HepG2 (cell line): ENCODE data around the gene LTB4R2. TPM values are rescaled to one million over a fixed set of nuclear protein-coding genes. Genes with fewer than 3 reads are reported as not detected.
A peak's percentile ranks its signal among the peaks of the same experiment; 100 is the strongest.

ENCODE experiments used
- BCL6 ChIP-seq: IDR thresholded peaks from 2 replicates; pipeline ENCODE4 v1.6.1; 2016; ENCODE audit warnings: missing genetic modification reagents, missing compliant biosample characterization
- GATAD1 ChIP-seq: IDR thresholded peaks from 2 replicates; pipeline ENCODE4 v1.6.1; 2016; ENCODE audit warnings: missing genetic modification reagents, missing compliant biosample characterization
- HNF4G ChIP-seq, 2 experiments: sonication (generic) in 1 of 2; formaldehyde crosslinking in 1 of 2; IDR thresholded peaks; 2 replicates each; pipeline versions ENCODE4 v1.4.0 to v1.6.1; 2011 to 2020; ENCODE audit warnings: borderline replicate concordance in 2 of 2, low read depth in 2 of 2, mild to moderate bottlenecking in 2 of 2, low read length in 1 of 2, missing genetic modification reagents in 1 of 2, moderate library complexity in 1 of 2
- KDM2A ChIP-seq: sonication (generic); formaldehyde crosslinking; IDR thresholded peaks from 2 replicates; pipeline ENCODE4 v1.4.0; 2020; ENCODE audit warnings: low read depth, missing genetic modification reagents, borderline replicate concordance
- LBX2 ChIP-seq: sonication (generic); formaldehyde crosslinking; IDR thresholded peaks from 2 replicates; pipeline ENCODE4 v1.5.0; 2020; ENCODE audit warnings: missing genetic modification reagents, mild to moderate bottlenecking, borderline replicate concordance
- NFE2L2 ChIP-seq: fragments of 150-350 bp; IDR thresholded peaks from 2 replicates; pipeline ENCODE4 v1.6.1; 2014; ENCODE audit warnings: low read length
- NFKBIZ ChIP-seq: IDR thresholded peaks from 2 replicates; pipeline ENCODE4 v1.6.1; 2018; ENCODE audit warnings: missing genetic modification reagents, missing compliant biosample characterization
- NONO ChIP-seq, 2 experiments: fragments of 450-650 bp in 1 of 2; sonication (generic) in 1 of 2; formaldehyde crosslinking in 1 of 2; IDR thresholded peaks in 1 of 2; conservative IDR thresholded peaks in 1 of 2; 2 replicates each; pipeline versions ENCODE4 v1.6.1 to v1.8.0; 2017 to 2022; ENCODE audit warnings: mild to moderate bottlenecking in 1 of 2, missing genetic modification reagents in 1 of 2, moderate library complexity in 1 of 2
- POLR2G ChIP-seq: fragments of 200-400 bp; formaldehyde crosslinking; IDR thresholded peaks from 2 replicates; pipeline ENCODE4 v1.6.1; 2018; ENCODE audit warnings: mild to moderate bottlenecking, low read depth, low read length, moderate library complexity
- SALL1 ChIP-seq: sonication (generic); formaldehyde crosslinking; IDR thresholded peaks from 2 replicates; pipeline ENCODE4 v1.8.0; 2022; ENCODE audit warnings: mild to moderate bottlenecking, missing genetic modification reagents
- TFAP4 ChIP-seq: sonication (generic); IDR thresholded peaks from 2 replicates; pipeline ENCODE4 v1.6.1; 2016; ENCODE audit warnings: low read depth, borderline replicate concordance
- TSC22D2 ChIP-seq: sonication (generic); formaldehyde crosslinking; IDR thresholded peaks from 2 replicates; pipeline ENCODE4 v1.5.1; 2020; ENCODE audit warnings: missing genetic modification reagents, mild to moderate bottlenecking, borderline replicate concordance
- ZBTB1 ChIP-seq: sonication (generic); formaldehyde crosslinking; IDR thresholded peaks from 2 replicates; pipeline ENCODE4 v1.4.0; 2020; ENCODE audit warnings: missing genetic modification reagents, borderline replicate concordance
- ZBTB10 ChIP-seq: sonication (generic); formaldehyde crosslinking; IDR thresholded peaks from 2 replicates; pipeline ENCODE4 v1.4.0; 2020; ENCODE audit warnings: missing genetic modification reagents, borderline replicate concordance
- ZBTB34 ChIP-seq: sonication (generic); formaldehyde crosslinking; IDR thresholded peaks from 2 replicates; pipeline ENCODE4 v1.8.0; 2022; ENCODE audit warnings: mild to moderate bottlenecking, missing genetic modification reagents
- ZNF24 ChIP-seq: fragments of 450-650 bp; IDR thresholded peaks from 2 replicates; pipeline ENCODE4 v1.6.1; 2017; ENCODE audit warnings: antibody characterized with exemption, mild to moderate bottlenecking
- ZNF251 ChIP-seq: sonication (generic); formaldehyde crosslinking; IDR thresholded peaks from 2 replicates; pipeline ENCODE4 v1.9.0; 2021; ENCODE audit warnings: mild to moderate bottlenecking, missing genetic modification reagents
- ZNF256 ChIP-seq: sonication (generic); formaldehyde crosslinking; conservative IDR thresholded peaks from 2 replicates; pipeline ENCODE4 v1.4.0; 2020; ENCODE audit warnings: missing genetic modification reagents
- ZNF550 ChIP-seq: sonication (generic); formaldehyde crosslinking; IDR thresholded peaks from 2 replicates; pipeline ENCODE4 v1.4.0; 2020; ENCODE audit warnings: mild to moderate bottlenecking, missing genetic modification reagents, borderline replicate concordance
- ZNF572 ChIP-seq: sonication (generic); formaldehyde crosslinking; IDR thresholded peaks from 2 replicates; pipeline ENCODE4 v1.5.1; 2020; ENCODE audit warnings: mild to moderate bottlenecking, missing genetic modification reagents
- ZNF576 ChIP-seq: sonication (generic); formaldehyde crosslinking; IDR thresholded peaks from 2 replicates; pipeline ENCODE4 v1.4.0; 2020; ENCODE audit warnings: mild to moderate bottlenecking, missing genetic modification reagents
- ZNF629 ChIP-seq: sonication (generic); formaldehyde crosslinking; conservative IDR thresholded peaks from 2 replicates; pipeline ENCODE4 v1.5.0; 2020; ENCODE audit warnings: missing genetic modification reagents
- polyA plus RNA-seq, 8 experiments: library from polyadenylated mRNA; depleted of rRNA in 3 of 8; stranded (reverse) in 7 of 8; unstranded in 1 of 8; fragments of >200 nt; fragmentation: Illumina TruSeq in 4 of 8; extraction: Trizol in 4 of 8; gene quantifications; 2 replicates each; pipeline versions ENCODE4 v1.2.1 to v1.2.3, GENCODE V29; 2011 to 2016; ENCODE audit warnings: low read depth in 4 of 8, missing spikeins in 1 of 8, mixed read lengths in 1 of 8; ENCODE audit not compliant: insufficient read depth in 1 of 8
- total RNA-seq, 5 experiments: library from RNA; depleted of rRNA; stranded (reverse); fragments of >200 nt; fragmentation: Illumina TruSeq; extraction: Trizol; gene quantifications; 2 replicates each; pipeline ENCODE4 v1.2.3, GENCODE V29; 2016; ENCODE audit warnings: low read depth in 1 of 5

LTB4R2 gene
- total and polyA plus RNA-seq, 2 of the 13 experiments (the other 11 are each of a cell fraction or from before 2014, with no cell fraction given), result 3.9 to 6.9 TPM

- TF ChIP-seq ZBTB10 (CRISPR knock-in tag) (no peak), ZNF572 (peak; percentile 58; the same call in 1 of the 2 replicates), ZNF251 (0 out of 2 replicates have a peak, but pooled peaks have one; percentile 47), ZNF576 (CRISPR knock-in tag) (peak; percentile 17; the same call in 1 of the 2 replicates), ZBTB1 (CRISPR knock-in tag) (peak; percentile 16; the same call in 1 of the 2 replicates), ZNF256 (CRISPR knock-in tag) (no peak), NFE2L2 (no peak), ZNF24 (no peak), ZNF550 (CRISPR knock-in tag) (0 out of 2 replicates have a peak, but pooled peaks have one; percentile 15), TFAP4 (no peak), HNF4G (IDR thresholded peaks at IDR 0.05; ENCODE audit: borderline replicate concordance, low read depth, low read length) (no peak), HNF4G (CRISPR knock-in tag; IDR thresholded peaks at IDR 0.05; ENCODE audit: borderline replicate concordance, low read depth) (0 out of 2 replicates have a peak, but pooled peaks have one; percentile 23), LBX2 (CRISPR knock-in tag) (0 out of 2 replicates have a peak, but pooled peaks have one; percentile 43), ZBTB34 (CRISPR knock-in tag) (no peak), KDM2A (CRISPR knock-in tag) (0 out of 2 replicates have a peak, but pooled peaks have one; percentile 19), NONO (IDR thresholded peaks at IDR 0.05) (0 out of 2 replicates have a peak, but pooled peaks have one; percentile 67), NONO (CRISPR knock-in tag; conservative IDR thresholded peaks at IDR 0.05) (no peak), NFKBIZ (CRISPR knock-in tag) (peak; percentile 1; the same call in 1 of the 2 replicates), ZNF629 (CRISPR knock-in tag) (no peak), SALL1 (CRISPR knock-in tag) (0 out of 2 replicates have a peak, but pooled peaks have one; percentile 11), POLR2G (0 out of 2 replicates have a peak, but pooled peaks have one; percentile 37), GATAD1 (no peak), TSC22D2 (CRISPR knock-in tag) (0 out of 2 replicates have a peak, but pooled peaks have one; percentile 2), BCL6 (CRISPR knock-in tag) (no peak)
These were observed 4.6 kb downstream of the LTB4R2 start (continued) for GRCh38 chr14:24314377-24315193.
